ENCODE results near the gene S100A7. TPM values are rescaled to one million over a fixed set of nuclear protein-coding genes. Genes with fewer than 3 reads are reported as not detected.

The S100A7 gene
- total and polyA plus RNA-seq, 9 of the 15 experiments (the other 6 are each of a cell fraction or from before 2014, with no cell fraction given): not detected

DNA sequence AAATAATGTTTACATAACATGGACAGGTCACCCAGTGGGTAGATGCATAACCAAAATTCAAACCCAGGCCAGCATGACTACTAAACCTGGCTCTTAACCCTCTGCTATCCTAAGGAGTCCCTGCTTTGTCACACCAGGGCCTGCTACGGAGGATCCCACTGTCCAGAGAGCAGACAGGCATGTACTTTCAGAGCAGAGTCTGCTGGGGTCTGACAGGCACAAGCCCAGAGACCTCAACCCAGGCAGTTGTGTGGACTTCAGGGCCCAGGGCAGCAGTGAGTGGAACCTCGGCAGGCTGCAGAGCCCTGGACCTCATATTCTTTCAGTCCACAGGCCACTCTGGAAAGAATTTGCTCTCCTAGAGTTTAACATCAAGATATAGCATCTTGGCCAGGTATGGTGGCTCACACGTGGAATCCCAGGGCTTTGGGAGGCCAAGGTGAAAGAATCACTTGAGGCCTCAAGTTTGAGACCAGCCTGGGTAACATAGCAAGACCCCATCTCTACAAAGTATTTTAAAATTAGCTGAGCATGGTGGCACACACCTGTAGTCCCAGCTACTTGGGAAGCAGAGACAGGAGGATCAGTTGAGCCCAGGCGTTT lies 16.1 kb upstream of the S100A7 start:
- H3K9me3 ChIP-seq (replicated peaks; ENCODE audit: control insufficient read depth, insufficient read depth, low read depth, low read length): 0 out of 2 replicates have a peak, but pooled peaks cover 3% of the 10 kb centered on the region
- ChIA-PET POLR2A (no interaction called here), CTCF (ENCODE audit: low intra/inter-chr PET ratio) (no interaction called here)
- peaks cover 0 to 10% of the 10 kb centered on the region in 2 experiments; a peak in 2 of 5 replicates for H3K27me3 ChIP-seq (ENCODE audit: control insufficient read depth in 2 of 2, insufficient read depth in 2 of 2, low read length in 2 of 2)
- no peak for FAIRE-seq
- no peak for TF ChIP-seq ZNF133 (CRISPR knock-in tag; IDR thresholded peaks at IDR 0.05)
- no peak for TF ChIP-seq ETV6 (IDR thresholded peaks at IDR 0.05; ENCODE audit: borderline replicate concordance in 1 of 2, low read depth in 2 of 2, low read length in 1 of 2)
- TF ChIP-seq ETV6 (CRISPR knock-in tag; IDR thresholded peaks at IDR 0.05; ENCODE audit: borderline replicate concordance): no peak
- TF ChIP-seq HMGN3 (IDR thresholded peaks at IDR 0.05; ENCODE audit: borderline replicate concordance, extremely low read depth, insufficient read length, low read depth, low read length): no peak
- TF ChIP-seq FOXJ2 (tag; IDR thresholded peaks at IDR 0.05): no peak
- no peak for TF ChIP-seq ZNF174 (CRISPR knock-in tag; IDR thresholded peaks at IDR 0.05)
- TF ChIP-seq, protein P1, sequence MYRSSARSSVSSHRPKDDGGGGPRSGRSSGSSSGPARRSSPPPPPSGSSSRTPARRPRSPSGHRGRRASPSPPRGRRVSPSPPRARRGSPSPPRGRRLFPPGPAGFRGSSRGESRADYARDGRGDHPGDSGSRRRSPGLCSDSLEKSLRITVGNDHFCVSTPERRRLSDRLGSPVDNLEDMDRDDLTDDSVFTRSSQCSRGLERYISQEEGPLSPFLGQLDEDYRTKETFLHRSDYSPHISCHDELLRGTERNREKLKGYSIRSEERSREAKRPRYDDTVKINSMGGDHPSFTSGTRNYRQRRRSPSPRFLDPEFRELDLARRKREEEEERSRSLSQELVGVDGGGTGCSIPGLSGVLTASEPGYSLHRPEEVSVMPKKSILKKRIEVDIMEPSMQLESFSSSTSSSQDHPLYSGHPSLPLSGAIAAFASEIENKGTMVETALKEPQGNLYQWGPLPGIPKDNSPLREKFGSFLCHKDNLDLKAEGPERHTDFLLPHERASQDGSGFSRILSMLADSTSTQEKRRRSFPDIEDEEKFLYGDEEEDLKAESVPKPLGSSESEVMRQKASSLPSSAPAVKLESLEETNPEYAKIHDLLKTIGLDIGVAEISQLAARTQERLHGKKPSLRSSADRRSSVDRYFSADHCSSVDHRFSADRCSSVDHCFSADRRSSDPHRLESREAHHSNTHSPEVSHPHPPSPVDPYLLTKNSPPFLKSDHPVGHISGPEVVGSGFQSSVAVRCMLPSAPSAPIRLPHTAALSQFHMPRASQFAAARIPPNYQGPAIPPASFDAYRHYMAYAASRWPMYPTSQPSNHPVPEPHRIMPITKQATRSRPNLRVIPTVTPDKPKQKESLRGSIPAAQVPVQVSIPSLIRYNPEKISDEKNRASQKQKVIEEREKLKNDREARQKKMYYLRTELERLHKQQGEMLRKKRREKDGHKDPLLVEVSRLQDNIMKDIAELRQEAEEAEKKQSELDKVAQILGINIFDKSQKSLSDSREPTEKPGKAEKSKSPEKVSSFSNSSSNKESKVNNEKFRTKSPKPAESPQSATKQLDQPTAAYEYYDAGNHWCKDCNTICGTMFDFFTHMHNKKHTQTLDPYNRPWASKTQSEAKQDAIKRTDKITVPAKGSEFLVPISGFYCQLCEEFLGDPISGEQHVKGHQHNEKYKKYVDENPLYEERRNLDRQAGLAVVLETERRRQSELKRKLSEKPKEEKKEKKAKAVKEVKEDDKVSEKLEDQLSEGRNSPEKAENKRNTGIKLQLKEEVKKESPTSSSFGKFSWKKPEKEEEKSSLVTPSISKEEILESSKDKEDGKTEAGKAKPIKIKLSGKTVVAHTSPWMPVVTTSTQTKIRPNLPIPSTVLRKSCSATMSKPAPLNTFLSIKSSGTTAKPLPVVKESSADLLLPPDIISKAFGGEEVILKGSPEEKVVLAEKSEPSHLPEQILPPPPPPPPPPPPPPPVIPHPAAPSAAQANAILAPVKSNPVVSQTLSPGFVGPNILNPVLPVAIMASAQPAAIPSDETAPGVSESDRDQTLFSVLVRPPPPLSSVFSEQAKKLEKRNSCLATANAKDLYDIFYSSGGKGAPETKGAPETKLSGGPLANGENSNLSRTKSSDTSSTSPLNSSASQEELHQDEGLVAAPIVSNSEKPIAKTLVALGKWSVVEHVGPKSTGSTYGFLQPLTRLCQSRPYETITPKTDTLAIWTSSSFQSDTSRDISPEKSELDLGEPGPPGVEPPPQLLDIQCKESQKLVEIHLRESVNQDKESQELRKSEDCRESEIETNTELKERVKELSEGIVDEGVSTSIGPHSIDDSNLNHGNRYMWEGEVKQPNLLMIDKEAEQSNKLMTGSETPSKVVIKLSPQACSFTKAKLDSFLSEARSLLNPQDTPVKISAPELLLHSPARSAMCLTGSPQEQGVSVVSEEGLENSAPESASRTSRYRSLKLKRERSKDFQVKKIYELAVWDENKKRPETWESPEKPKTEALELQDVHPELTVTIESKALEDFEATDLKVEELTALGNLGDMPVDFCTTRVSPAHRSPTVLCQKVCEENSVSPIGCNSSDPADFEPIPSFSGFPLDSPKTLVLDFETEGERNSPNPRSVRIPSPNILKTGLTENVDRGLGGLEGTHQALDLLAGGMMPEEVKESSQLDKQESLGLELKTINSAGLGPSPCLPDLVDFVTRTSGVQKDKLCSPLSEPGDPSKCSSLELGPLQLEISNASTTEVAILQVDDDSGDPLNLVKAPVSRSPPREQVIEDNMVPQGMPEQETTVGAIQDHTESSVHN (IDR thresholded peaks at IDR 0.05; ENCODE audit: borderline replicate concordance in 1 of 2, low read depth in 1 of 2): no peak
- TF ChIP-seq, protein P2, sequence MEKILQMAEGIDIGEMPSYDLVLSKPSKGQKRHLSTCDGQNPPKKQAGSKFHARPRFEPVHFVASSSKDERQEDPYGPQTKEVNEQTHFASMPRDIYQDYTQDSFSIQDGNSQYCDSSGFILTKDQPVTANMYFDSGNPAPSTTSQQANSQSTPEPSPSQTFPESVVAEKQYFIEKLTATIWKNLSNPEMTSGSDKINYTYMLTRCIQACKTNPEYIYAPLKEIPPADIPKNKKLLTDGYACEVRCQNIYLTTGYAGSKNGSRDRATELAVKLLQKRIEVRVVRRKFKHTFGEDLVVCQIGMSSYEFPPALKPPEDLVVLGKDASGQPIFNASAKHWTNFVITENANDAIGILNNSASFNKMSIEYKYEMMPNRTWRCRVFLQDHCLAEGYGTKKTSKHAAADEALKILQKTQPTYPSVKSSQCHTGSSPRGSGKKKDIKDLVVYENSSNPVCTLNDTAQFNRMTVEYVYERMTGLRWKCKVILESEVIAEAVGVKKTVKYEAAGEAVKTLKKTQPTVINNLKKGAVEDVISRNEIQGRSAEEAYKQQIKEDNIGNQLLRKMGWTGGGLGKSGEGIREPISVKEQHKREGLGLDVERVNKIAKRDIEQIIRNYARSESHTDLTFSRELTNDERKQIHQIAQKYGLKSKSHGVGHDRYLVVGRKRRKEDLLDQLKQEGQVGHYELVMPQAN (IDR thresholded peaks at IDR 0.05; ENCODE audit: borderline replicate concordance): no peak
- no peak overlapping the region for H2AFZ ChIP-seq (ENCODE audit: low read depth, low read length)
- H3K4me3 ChIP-seq: no peak overlapping the region
- BruUV-seq (replicated peaks): no TSS peak
- H3K36me3 ChIP-seq (ENCODE audit: control insufficient read depth, insufficient read depth, low read length): no peaks in the 10 kb centered on the region
- H3K4me1 ChIP-seq (replicated peaks in 1 of 2; ENCODE audit: control insufficient read depth in 2 of 2, insufficient read depth in 2 of 2, low read length in 2 of 2): no peaks in the 10 kb centered on the region
- no peak overlapping the region for H3K9ac ChIP-seq (ENCODE audit: insufficient read depth in 1 of 2, low read depth in 2 of 2, low read length in 2 of 2)
- H3K27ac ChIP-seq (ENCODE audit: extremely low read depth, low read depth, low read length): no peak overlapping the region
- DNase-seq (ENCODE audit: extremely low read depth in 1 of 4, low spot score in 3 of 4): no peak
- no peaks in the 10 kb centered on the region for H3K9me1 ChIP-seq (ENCODE audit: control insufficient read depth, insufficient read depth, low read length)
- H3K79me2 ChIP-seq (ENCODE audit: control insufficient read depth, insufficient read depth, low read length): no peaks in the 10 kb centered on the region
- intact Hi-C loops (cut with micrococcal nuclease): no loop called here
- no peak overlapping the region for H3K4me2 ChIP-seq (ENCODE audit: insufficient read depth, low read length)
- in situ Hi-C loops (cut with MboI): no loop called here
- 5% methylated on average over 4 of the region's 4 CpGs for WGBS (ENCODE audit: insufficient coverage, low coverage, missing lambda C conversion rate)
- H4K20me1 ChIP-seq (replicated peaks; ENCODE audit: control insufficient read depth, insufficient read depth, low read length): no peaks in the 10 kb centered on the region
- no peak for ATAC-seq

Data from K562 (cell line).